GM21381 (cell line): Measurements from ENCODE around the gene GABRB3.
"Not testable (repeated sequence)": the region's sequence is repeated elsewhere in the genome, so short reads cannot be mapped to it uniquely, and the experiment has no call there.

Source experiments
- ATAC-seq: cut with Tn5 transposase; IDR thresholded peaks from one replicate; pipeline ENCODE4 v1.9.1; 2021; ENCODE audit warnings: mild to moderate bottlenecking, moderate library complexity; ENCODE audit not compliant: unreplicated experiment

GABRB3 gene

GRCh38 chr15:26736502-26737248, 36.2 kb downstream of the GABRB3 start:
- no peak for ATAC-seq

GRCh38 chr15:26731965-26732364, 40.9 kb downstream of the GABRB3 start:
- ATAC-seq = no peak

- no peak for ATAC-seq
Observed at GRCh38 chr15:26729581-26729980, 43.3 kb downstream of the GABRB3 start.

GRCh38 chr15:26729030-26729429, 43.8 kb downstream of the GABRB3 start:
- no peak for ATAC-seq

GRCh38 chr15:26724381-26725150, 48.3 kb downstream of the GABRB3 start:
- no peak for ATAC-seq

GRCh38 chr15:26722621-26723160, 50.2 kb downstream of the GABRB3 start:
- ATAC-seq = no peak

GRCh38 chr15:26721232-26721967, 51.5 kb downstream of the GABRB3 start:
- ATAC-seq = no peak

- no peak for ATAC-seq
Observed at GRCh38 chr15:26720546-26720945, 52.3 kb downstream of the GABRB3 start.

- ATAC-seq = not testable (repeated sequence)
Observed at GRCh38 chr15:26719866-26720265, 53.0 kb downstream of the GABRB3 start.

GRCh38 chr15:26716069-26716468, 56.8 kb downstream of the GABRB3 start:
- ATAC-seq = no peak

GRCh38 chr15:26713498-26713897, 59.4 kb downstream of the GABRB3 start:
- no peak for ATAC-seq

GRCh38 chr15:26712335-26712734, 60.5 kb downstream of the GABRB3 start:
- no peak for ATAC-seq

- ATAC-seq = no peak
Observed at GRCh38 chr15:26711445-26711844, 61.4 kb downstream of the GABRB3 start.

- no peak for ATAC-seq
Observed at GRCh38 chr15:26702381-26702780, 70.5 kb downstream of the GABRB3 start.

- no peak for ATAC-seq
Observed at GRCh38 chr15:26698555-26698954, 74.3 kb downstream of the GABRB3 start.

- no peak for ATAC-seq
Observed at GRCh38 chr15:26697913-26698312, 75.0 kb downstream of the GABRB3 start.

- no peak for ATAC-seq
Observed at GRCh38 chr15:26691249-26691648, 81.6 kb downstream of the GABRB3 start.

- ATAC-seq = no peak
Observed at GRCh38 chr15:26690778-26691177, 82.1 kb downstream of the GABRB3 start.

- no peak for ATAC-seq
Observed at GRCh38 chr15:26689462-26689861, 83.4 kb downstream of the GABRB3 start.

- no peak for ATAC-seq
Observed at GRCh38 chr15:26686547-26687187, 86.2 kb downstream of the GABRB3 start.
